GM18907 (cell line): Measurements from ENCODE around the gene RAC3.
A peak's percentile ranks its signal among the peaks of the same experiment; 100 is the strongest.

Source experiments
- ATAC-seq: cut with Tn5 transposase; IDR thresholded peaks from one replicate; pipeline ENCODE4 v1.9.1; 2021; ENCODE audit warnings: mild to moderate bottlenecking, moderate library complexity; ENCODE audit not compliant: unreplicated experiment

The RAC3 gene

DNA sequence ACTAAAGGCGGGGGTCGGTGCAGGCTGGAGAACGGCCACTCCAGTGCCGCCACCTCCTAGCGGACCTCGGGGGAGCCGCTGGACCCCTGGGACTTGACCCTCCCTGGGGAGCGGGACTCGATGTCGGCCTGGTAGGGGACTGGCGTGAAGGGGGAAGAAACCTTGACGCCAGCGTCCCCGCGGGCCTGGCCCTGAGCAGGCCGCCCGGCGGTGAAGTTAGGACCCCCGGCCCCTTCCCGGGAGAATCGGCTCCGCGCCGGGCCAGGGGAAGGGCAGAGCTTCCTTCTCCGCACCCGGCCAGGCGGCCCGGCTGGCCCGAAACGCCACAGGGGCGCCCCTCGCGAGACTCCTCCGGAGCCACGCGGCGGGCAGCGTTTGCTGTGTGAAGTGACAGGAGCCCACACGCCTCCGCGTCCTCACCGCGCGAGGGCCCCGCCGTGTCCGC lies 33.7 kb downstream of the RAC3 start:
- ATAC-seq = peak; percentile 19

- peak; percentile 73 for ATAC-seq
Observed at GRCh38 chr17:82065638-82066303, 34.3 kb downstream of the RAC3 start, which contains the start of gene DUS1L. TSS of gene DUS1L (minus strand) at chr17:82065804. CDS start at chr17:82065059, 745 bp downstream.

- ATAC-seq = no peak
Observed at GRCh38 chr17:82070611-82071010, 39.1 kb downstream of the RAC3 start.

- ATAC-seq = no peak
Observed at GRCh38 chr17:82072827-82073226, 41.3 kb downstream of the RAC3 start.

GRCh38 chr17:82073446-82073845 lies 42.0 kb downstream of the RAC3 start:
- ATAC-seq = no peak

DNA sequence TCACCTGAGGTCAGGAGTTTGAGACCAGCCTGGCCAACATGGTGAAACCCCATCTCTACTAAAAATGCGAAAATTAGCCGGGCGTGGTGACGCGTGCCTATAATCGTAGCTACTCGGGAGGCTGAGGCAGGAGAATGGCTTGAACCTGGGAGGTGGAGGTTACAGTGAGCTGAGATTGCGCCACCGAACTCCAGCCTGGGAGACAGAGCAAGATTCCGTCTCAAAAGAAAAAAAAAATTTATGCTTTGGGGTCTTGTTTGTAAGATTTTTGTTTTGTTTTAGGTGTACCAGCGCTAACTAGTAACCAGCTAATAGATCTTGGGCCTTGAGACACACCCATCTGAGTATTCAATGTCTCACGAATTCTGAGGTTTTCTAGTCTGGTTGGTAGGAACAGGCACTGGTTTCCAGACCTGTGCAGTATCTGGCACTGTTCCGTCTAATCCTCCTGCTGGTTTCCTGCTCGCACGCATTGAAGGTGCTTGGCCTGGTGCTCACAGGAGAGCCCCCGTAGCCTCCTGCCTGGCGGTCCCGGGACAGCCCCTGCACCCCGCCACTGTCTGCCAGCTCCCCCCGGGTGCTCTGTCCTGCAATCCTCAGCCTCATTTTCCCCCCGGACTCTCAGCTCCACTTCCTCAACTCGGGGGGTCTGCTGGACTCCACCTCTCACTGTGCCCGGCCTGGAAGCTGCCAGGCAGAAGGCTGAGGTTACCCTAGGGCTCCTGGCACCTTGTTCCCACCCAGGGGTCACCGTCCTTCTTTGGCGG lies 44.7 kb downstream of the RAC3 start:
- ATAC-seq = no peak

GRCh38 chr17:82076785-82077591 lies 45.5 kb downstream of the RAC3 start:
- ATAC-seq = no peak

DNA sequence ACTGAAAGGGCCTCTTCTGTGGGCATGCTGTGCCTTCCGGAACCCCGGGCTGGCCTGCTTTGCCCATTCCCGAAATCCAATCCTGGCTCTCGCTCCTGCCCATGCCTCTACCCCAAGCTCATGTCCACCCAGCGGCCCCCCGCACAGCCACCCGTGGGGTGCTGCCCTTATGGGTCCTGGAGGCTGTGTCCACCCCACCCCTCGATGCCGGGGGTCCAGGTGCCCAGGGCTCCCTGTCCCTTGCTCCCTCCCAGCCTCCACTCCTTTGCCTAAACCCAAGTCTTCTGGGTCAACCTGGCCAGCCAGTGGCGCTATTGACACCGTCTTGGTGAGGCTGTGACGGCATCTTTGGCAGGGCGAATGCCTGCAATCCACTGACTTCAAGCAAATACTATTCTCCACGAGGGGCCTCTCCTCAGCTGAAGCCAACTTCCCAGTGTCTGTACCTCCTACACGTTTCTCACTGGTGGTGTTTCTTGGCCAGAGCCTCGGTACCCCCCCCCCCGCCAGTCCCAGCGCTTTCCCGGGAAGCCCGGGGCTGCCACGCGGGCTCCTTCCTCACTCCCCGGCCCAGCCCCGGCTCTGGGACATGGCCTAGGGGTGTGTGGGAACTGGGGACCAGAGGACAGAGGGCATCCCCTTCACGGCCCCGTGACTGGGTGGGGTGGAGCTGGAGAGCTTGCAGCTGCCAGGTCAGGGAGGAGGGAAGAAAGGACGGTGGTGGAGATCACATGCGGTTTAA lies 46.3 kb downstream of the RAC3 start:
- no peak for ATAC-seq

- ATAC-seq = no peak
Observed at GRCh38 chr17:82078433-82078832, 47.0 kb downstream of the RAC3 start.

GRCh38 chr17:82079001-82079677 lies 47.7 kb downstream of the RAC3 start:
- no peak for ATAC-seq

- ATAC-seq = no peak
Observed at GRCh38 chr17:82080048-82080788, 48.7 kb downstream of the RAC3 start.

- ATAC-seq = no peak
Observed at GRCh38 chr17:82080789-82081464, 49.4 kb downstream of the RAC3 start.

DNA sequence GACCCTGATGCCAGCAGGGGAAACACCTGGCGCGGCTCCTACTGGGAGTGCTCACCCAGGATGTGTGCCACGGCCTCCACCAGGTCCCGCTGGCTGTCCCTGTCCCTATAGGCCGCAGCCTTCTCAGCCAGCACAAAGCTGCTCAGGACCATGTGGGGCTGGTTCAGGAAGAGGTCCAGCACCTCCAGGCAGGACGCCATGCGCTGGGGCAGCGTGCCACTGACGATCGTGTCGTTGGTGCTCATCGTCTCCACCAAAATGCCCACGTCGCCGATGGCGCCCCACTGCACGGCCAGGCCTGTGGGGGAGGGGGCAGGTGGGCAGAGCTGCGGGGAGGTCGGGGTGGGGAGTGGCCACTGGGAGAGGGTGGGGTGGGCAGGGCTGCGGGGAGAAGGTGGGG lies 50.1 kb downstream of the RAC3 start:
- ATAC-seq = no peak

DNA sequence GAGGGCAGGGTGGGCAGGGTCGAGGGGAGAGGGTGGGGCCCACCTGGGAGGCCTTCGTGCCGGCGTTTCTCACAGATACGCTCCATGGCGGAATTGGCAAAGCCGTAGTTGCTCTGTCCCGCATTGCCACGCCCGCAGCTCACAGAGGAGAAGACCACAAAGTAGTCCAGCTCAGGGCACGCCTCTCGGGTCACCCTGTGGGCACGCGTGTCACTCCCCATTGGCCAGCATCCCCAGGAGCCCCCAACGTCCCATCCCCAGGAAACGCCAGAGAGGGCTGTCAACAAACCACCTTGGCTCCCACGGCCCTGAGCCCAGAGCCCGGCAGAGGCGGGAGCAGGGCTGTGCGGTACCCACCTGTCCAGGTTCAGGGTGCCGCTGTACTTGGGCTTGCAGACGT lies 50.5 kb downstream of the RAC3 start:
- no peak for ATAC-seq

GRCh38 chr17:82082456-82082855 lies 51.0 kb downstream of the RAC3 start:
- ATAC-seq = no peak

DNA sequence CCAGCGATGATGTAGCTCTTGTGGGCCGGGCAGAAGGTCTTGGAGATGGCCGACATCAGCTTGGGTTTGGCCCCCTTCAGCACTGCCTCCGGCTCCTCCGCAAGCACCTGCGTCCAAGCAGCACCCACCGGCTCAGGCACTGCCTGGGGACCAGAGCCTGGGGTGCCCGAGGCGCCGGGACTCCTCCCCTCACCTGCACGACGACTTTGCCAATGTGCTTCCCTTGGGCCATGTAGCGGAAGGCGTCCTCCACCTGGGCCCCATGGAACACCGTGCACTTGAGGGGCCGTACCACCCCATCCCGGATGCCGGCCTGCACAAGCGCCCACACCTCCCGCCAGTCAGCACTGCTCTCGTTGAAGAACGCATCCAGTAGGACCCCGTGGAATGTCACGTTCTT lies 51.5 kb downstream of the RAC3 start:
- no peak for ATAC-seq
